IPS-18c (cell line): ENCODE results near the gene RNF123.
"Not testable (repeated sequence)": the region's sequence is repeated elsewhere in the genome, so short reads cannot be mapped to it uniquely, and the experiment has no call there.

ENCODE experiments used
- H3K4me3 ChIP-seq: 2 replicates; pipeline ENCODE4 v1.7.0; 2013; ENCODE audit warnings: low read depth, mild to moderate bottlenecking, low read length, moderate library complexity; ENCODE audit not compliant: insufficient read depth
- H3K9me3 ChIP-seq: one replicate; pipeline ENCODE4 v1.6.1; 2013; ENCODE audit warnings: mild to moderate bottlenecking, low read length, moderate library complexity; ENCODE audit not compliant: control insufficient read depth, insufficient read depth

RNF123 gene

DNA sequence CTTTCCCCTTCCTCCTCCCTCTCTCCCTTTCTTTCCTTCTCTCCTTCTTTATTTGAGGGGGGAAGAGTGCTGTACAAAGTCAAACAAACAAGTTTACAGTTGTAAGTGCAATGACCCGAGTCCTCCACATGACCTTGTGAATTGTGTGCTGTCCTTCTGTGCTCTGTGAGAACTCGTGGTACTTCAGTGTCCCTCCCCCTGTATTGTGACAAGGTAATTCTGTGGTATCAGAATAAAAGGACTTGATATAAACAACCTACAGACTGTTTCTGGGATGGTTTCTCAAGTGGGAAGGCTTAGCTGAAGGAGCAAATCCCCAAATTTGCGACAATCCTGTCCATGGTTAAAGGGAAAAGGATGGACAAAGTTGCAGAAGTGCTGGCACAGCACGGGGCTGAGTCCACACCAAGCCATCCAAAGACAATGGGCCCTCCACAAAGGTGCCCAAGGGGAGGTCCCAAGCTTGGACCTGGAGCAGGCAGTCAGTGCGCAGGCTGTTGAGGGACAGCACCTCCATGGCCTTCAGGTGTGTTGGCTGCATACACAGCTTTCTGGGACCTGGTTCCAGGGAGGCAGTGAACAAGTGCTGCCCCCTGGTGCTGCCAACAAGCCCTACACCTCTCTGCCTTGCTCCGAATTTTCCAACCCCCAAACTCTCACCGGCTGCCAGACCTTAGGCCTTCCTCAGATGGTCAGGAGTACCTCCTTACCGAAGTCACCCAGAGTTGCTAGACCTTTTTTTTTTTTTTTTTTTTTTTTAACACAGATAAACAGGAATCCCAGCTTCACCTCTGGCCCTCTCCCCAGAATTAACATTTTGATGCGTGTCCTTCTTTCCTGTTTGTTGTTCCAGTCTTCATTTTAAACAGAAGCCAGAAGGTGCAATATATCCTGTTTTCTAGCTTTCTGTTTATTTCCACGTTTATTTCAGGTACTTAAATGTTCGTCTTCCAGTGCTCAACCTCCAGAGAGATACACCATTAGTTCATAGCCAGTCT is 17.8 kb upstream of the RNF123 start:
- Histone ChIP-seq H3K9me3 (no peaks in the 10 kb centered on the region), H3K4me3 (no peak overlapping the region)

DNA sequence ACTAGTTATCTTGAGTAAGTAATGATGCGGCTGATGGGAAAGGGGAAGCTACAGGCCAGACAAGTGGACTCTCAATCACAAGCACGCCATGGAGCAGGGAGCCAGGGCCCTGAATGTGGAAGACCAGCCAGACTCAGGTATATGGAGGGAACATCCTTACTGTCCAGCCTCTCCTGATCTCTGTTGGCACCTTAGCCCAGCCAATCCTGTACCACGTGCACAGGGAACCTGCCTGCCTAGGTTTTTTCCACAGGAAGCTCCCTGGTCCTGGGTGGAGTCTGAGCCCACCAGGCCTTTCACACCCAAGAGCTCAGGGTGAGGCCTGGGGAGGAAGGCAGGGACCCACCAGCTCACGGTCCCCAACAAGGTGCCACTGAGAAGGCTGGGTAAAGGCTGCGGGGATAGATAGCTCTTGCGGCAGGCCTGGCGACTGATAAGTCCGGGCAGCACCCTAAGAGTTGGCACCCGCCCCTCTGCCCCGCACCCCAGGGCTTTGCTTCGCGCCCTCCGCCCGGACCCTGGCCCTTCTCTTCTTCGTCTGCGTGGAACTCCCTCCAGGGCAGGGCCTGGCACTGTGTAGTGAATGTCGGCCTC is 16.1 kb upstream of the RNF123 start:
- no peaks in the 10 kb centered on the region for H3K9me3 ChIP-seq
- peak overlapping the region; percentile 98 for H3K4me3 ChIP-seq

- Histone ChIP-seq H3K9me3 (no peaks in the 10 kb centered on the region), H3K4me3 (peak within 1 kb of the TSS; percentile 98)
These were observed 15.5 kb upstream of the RNF123 start, which contains the start of gene APEH for GRCh38 chr3:49673715-49674496. TSS of gene APEH (plus strand) at chr3:49674351. CDS start at chr3:49674402, 51 bp downstream.

- peak overlapping the region; percentile 98 for H3K4me3 ChIP-seq
- no peaks in the 10 kb centered on the region for H3K9me3 ChIP-seq
These were observed 14.8 kb upstream of the RNF123 start for GRCh38 chr3:49674497-49674983.

GRCh38 chr3:49675912-49676311 is 13.4 kb upstream of the RNF123 start:
- H3K4me3 ChIP-seq, result no peak overlapping the region
- no peaks in the 10 kb centered on the region for H3K9me3 ChIP-seq

- Histone ChIP-seq H3K9me3 (no peaks in the 10 kb centered on the region), H3K4me3 (no peak overlapping the region)
These were observed 8.7 kb upstream of the RNF123 start for GRCh38 chr3:49680493-49681231.

DNA sequence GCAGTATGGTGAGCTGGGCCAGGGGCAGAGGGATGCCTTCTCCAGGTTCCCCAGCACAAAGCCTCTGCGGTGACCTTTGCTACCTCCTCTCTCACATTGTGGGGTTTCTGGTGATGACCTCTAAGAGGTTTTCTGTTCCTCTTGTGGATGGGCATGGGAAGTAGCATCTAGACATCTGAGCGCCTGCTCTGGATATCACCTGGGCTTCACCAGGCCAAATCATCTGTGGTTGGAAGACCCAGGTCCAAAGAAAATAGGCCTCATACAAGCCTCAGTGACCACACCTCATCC is 8.2 kb upstream of the RNF123 start:
- Histone ChIP-seq H3K4me3 (no peak overlapping the region), H3K9me3 (no peaks in the 10 kb centered on the region)

DNA sequence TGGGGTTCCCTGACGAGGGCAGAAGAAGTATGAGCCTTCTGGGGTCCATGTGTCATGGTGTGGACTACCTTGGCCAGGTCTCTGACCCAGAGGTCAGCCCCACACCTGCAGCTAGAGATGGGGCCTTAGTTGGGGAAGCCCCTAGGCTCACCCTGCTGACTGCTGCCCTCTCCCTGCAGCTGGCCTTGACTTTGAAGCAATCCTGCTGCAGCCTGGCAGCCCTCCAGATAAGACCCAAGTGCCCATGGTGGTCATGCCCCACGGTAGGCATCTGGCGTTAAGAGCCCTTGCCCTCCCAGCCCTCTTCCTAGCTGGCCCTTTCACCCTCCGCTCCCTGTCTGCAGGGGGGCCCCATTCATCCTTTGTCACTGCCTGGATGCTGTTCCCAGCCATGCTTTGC is 7.8 kb upstream of the RNF123 start:
- Histone ChIP-seq H3K9me3 (no peaks in the 10 kb centered on the region), H3K4me3 (no peak overlapping the region)

GRCh38 chr3:49683162-49683561 is 6.2 kb upstream of the RNF123 start:
- Histone ChIP-seq H3K9me3 (no peaks in the 10 kb centered on the region), H3K4me3 (no peak overlapping the region)

DNA sequence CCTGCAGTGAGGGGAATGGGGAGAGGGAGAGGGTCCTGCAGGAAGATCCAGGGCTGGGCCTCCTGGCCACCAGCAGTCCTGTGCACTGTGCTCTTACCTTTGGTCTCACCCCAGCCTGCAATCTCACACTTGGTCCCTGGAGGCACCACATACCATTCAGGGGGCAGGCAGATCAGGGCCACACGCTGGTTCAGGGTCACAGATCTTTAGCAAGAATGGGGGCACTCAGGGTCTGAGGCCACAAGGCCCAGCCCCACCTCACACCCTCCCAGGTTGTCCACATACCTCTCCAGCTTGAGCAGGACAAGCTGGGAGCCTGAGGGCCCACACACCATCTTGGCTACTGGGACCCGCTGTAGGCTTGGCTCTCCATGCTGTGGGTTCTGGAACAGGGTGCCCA is 4.9 kb upstream of the RNF123 start:
- not testable (repeated sequence) for H3K4me3 ChIP-seq, H3K9me3 ChIP-seq

DNA sequence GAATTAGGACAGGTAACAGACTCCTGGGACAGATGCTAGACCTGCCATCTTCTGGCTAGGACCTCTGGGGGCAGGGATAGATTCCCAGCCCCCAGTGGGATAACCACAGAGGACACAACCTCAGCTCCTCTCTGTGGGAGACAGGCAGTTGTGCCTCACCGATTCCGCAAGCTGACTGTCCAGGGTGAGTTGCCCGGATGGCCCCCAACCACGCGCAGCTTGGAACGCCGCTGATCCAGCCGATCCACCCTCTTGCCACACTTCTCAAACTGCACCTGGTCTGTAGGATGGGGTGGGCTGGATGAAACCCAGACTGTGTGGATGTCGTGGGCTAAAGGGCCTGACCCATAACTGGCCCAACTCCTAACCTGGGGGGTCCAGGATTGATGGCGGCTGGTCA is 4.3 kb upstream of the RNF123 start:
- H3K9me3 ChIP-seq, H3K4me3 ChIP-seq: not testable (repeated sequence)

GRCh38 chr3:49685846-49686245 is 3.5 kb upstream of the RNF123 start:
- H3K9me3 ChIP-seq, result not testable (repeated sequence)
- peak overlapping the region; percentile 56; the same call in 1 of the 2 replicates for H3K4me3 ChIP-seq

DNA sequence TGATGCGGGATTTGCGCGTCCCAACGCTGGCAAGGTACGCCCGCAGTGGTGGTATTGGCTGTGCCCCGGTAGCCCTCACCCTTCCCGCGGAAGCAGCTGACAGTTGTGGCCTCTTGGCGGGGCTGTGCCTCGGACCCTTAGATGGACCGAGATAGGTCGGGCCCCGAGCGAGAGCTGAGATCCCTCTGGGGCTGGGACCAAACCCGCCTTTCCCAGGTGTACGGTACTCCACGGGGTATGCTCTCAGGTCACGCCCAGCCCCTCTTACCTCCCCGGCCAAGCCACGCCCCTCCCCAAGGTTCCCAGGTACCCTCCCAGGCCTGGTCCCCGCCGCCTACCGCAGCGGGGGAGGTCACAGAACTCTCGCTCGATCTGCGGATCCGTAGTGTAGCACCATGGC is 3.0 kb upstream of the RNF123 start:
- peak overlapping the region; percentile 56; the same call in 1 of the 2 replicates for H3K4me3 ChIP-seq
- not testable (repeated sequence) for H3K9me3 ChIP-seq

DNA sequence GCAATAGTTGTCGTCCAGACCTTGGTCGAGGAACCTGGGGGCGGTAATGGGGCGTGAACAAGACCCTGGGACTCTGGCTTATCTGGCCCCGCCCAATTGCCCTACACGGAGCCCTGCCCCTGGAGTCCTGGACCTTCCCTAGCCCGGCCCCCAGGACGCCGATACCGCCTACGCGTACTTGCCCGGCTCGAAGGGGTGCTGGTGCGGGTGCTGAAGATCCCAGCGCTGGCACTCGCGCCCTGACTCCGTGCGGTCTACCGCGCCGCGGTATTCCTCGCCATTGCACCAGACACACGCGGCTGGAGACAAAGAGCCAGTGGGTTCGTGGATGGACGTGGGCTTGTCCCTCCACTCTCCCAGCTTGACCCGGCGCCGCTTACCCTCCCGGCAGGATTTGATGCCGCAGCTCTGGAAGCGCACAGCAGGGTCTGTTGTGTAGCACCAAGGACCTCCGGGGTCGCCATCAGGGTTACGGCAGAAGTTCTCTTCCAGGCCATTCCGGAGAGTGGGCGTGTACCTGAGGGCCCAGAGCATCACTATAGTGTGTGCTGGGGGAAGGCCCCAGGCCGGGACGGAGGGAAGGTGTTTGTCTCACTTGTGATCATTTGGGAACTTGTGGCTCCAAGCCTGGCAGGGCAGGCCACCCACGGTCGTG is 2.5 kb upstream of the RNF123 start:
- H3K9me3 ChIP-seq, result not testable (repeated sequence)
- H3K4me3 ChIP-seq, result peak overlapping the region; percentile 56

- not testable (repeated sequence) for H3K9me3 ChIP-seq
- peak overlapping the region; percentile 56; the same call in 1 of the 2 replicates for H3K4me3 ChIP-seq
These were observed 1.9 kb upstream of the RNF123 start for GRCh38 chr3:49687424-49687795.

DNA sequence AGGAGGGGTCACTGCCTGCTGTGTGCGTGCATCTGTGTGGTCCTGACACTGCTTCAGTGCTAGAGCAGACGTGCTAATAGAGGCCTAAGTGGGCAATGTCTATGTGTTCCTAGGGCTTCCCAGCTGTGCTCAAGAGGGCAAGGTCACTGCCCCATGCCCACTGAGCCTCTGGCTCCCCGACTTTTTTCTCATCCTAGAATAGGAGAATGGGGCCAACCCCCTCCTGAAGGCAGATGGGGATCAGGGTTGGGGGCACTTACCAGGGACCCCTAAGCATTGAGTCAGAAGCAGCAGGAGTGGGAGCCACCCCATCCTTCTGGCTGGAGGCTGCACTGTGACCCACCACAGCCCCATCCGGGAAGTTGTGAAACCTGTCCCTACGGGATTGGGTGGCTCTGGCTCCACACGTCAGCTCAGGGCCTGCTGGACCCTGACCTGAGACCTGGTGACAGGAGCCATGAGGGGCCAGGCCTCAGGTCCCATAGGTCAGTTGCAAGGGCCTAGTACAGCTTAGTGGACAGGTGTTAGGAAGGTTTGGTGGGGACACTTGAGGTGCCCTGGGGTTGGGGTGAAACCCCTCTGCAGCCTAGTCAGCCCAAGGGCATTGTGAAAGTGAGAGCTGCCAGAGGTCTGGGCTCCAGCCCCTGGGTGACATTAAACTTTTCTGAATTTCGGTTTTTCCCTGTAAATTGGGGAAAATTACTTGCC is 865 bp upstream of the RNF123 start:
- not testable (repeated sequence) for H3K9me3 ChIP-seq
- H3K4me3 ChIP-seq, result peak overlapping the region; percentile 77; the same call in 1 of the 2 replicates
